CD4-positive, alpha-beta T cell treated with Interferon gamma for 1 hour (primary cell): ENCODE measurements around the gene SPRED2.

ENCODE experiments used
- DNase-seq: peaks from one replicate; pipeline ENCODE4 v3.0.0-alpha.2; 2020

SPRED2 gene

DNA sequence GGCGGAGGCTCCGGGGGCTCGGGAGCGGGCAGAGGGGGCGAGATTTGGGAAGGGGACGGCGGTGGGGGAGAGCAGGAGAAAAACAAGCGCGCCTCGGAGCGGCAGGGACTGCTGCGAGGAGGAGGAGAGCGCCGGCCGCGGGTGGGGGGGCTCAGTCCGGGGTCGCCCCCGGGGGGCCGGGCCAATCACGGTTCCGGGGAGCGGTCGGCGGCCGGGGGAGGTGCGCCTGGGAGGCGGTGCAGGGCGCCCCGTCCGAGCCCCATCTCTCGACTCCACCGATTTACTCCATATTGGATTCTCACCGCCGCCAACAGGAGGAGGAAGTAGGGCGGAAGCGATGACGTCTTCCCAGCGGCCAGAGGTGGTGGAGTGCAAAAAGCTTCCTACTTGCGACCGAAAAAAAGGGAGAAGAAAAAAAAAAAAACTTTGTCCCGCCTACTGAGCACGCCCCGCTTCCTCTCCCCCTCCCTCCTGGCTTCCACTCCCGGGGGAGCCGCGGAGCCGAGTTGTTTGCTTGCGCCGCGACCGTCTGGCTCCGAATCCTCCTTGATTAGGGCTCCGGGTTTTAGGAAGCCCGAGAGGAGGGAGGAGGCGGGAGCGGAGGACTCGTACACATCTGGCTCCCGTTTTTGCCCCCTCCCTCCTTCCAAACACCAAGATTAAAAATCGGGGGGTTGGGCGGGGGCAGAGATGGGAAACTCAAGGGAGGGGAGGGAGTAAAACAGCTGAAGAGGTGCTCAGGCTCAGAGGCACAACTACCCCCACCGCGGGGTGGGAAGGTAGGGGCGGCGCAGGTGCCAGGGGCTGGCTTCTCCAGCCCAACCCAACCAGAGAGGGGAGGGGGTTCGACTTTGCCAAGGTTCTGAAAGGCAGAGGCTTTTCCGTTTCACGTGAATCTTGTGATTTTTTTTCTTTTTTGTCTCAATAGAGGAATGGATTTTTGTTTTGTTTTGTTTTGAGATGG, at the start of gene SPRED2:
Gene SPRED2, minus strand, starts transcription at position 373 of the 964 bp plus-strand sequence. CDS start 612 bp downstream, outside the sequence.
- peak; percentile 81 for DNase-seq

DNA sequence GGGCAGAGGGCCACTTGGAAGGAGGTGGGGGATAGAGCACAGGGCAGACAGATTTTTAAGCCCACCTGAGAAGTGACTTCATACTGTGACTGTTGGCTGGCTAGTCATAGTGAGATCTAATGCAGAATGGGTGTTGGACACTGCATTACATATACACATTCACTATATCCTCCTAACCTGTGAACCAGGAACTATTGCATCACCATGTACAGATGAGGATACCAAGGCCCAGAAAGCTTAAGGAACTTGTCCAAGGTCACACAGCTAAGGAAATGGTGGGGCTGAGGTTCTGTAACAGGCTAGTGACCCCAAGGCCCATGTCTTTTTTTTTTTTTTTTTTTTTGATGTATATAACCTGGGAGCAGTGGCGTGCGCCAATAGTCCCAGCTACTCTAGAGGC, 49.6 kb upstream of the SPRED2 start:
- DNase-seq: no peak

DNA sequence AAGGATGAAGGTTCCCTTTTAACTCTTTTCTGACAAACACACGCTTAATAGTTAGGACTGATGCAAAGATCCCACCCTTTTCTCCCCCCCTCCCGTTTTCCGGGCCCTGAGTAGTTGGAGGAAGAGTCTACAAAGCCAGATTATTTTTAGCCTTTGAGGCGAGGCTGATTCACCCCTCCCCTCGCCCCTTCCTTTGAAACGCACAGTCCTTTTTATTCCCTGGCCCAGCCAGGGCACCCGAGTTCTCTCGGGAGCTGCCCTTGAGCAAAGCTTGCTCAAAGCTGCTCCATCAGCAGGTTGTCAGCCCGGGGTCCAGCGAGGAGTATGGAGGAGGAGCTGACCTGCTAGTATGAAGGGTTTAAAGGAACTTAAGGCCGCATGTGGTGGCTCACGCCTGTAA, 47.1 kb upstream of the SPRED2 start:
- DNase-seq: no peak

GRCh38 chr2:65478498-65479135, 46.2 kb upstream of the SPRED2 start:
- DNase-seq: no peak

DNA sequence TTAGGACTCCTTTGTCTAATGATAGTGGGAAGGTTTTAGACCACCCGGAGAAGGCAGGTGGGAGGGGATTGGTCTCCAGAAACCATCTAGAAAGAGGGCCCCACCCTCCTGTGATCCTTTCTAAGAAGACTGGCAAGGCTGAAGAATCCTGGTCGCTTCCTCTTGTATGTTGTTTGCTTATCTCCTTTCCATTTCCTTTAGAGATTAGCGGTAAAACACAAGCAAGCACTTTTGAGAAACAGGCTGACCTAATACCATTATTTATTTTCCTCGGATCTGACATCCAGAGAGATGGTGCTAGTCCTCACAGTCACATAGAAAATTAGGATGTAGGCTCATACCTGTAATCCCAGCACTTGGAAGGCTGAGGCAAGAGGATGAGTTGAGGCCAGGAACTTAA, 45.2 kb upstream of the SPRED2 start:
- DNase-seq: no peak

- no peak for DNase-seq
Observed at GRCh38 chr2:65476778-65477177, 44.4 kb upstream of the SPRED2 start.

- DNase-seq: no peak
Observed at GRCh38 chr2:65475000-65475399, 42.6 kb upstream of the SPRED2 start.

DNA sequence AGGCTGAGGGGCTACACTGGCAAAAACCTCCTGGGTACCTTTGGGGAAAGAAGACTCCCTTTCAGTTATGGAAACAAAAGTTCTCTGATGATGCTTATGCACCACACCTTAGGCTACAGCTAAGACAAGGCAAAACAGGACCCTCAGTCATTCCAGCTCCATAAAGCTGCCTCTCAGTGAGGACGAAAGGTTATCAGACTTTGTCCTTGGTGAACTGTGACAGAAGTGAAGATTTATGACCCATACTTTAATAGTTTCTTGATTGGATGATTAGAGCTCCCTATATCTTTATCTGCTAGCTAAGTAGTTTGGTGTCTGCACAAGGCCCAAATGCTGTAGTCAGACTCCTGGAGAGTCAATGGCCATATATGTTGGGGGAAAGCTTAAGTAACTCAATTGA, 40.6 kb upstream of the SPRED2 start:
- DNase-seq: no peak

DNA sequence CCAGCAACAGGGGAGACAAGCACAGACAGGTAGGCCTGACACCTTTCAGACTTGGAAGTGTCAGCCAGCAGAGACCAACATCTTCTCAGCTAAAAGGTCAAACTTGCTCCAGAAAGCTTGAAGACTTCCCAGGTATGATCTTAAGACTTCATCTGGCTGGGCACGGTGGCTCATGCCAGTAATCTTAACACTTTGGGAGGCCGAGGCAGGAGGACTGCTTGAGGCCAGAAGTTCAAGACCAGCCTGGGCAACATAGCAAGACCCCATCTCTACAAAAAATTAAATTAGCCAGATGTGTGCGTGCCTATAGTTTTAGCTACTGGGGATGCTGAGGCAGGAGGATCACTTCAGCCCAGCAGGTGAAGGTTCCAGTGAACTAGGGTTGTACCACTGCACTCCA, 39.0 kb upstream of the SPRED2 start:
- DNase-seq: no peak

GRCh38 chr2:65466551-65466950, 34.2 kb upstream of the SPRED2 start:
- DNase-seq: no peak

DNA sequence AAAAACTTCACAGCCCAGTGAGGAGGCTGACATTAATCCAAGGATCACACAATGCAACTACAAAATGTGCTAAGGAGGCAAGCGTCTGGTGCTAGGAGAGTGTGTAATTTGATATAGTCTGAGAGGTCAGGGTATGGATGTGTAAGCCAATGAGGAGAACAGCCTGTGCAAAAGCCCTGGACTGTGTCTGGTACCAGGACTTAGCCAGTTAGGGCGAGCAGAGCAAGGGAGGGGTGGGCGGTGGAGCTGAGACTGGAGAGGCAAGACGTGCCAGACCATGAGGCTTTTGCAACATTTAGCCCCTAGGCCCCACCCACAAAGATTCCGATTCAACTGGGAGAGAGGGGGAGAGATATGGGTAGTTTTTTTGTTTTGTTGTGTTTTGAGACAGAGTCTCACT, 33.5 kb upstream of the SPRED2 start:
- no peak for DNase-seq

GRCh38 chr2:65465124-65465523, 32.7 kb upstream of the SPRED2 start:
- no peak for DNase-seq

- no peak for DNase-seq
Observed at GRCh38 chr2:65464604-65465003, 32.2 kb upstream of the SPRED2 start.

GRCh38 chr2:65458999-65459398, 26.6 kb upstream of the SPRED2 start:
- DNase-seq: no peak

- DNase-seq: no peak
Observed at GRCh38 chr2:65456886-65457285, 24.5 kb upstream of the SPRED2 start.

- DNase-seq: no peak
Observed at GRCh38 chr2:65456064-65456463, 23.7 kb upstream of the SPRED2 start.

GRCh38 chr2:65453916-65454315, 21.5 kb upstream of the SPRED2 start:
- DNase-seq: no peak

DNA sequence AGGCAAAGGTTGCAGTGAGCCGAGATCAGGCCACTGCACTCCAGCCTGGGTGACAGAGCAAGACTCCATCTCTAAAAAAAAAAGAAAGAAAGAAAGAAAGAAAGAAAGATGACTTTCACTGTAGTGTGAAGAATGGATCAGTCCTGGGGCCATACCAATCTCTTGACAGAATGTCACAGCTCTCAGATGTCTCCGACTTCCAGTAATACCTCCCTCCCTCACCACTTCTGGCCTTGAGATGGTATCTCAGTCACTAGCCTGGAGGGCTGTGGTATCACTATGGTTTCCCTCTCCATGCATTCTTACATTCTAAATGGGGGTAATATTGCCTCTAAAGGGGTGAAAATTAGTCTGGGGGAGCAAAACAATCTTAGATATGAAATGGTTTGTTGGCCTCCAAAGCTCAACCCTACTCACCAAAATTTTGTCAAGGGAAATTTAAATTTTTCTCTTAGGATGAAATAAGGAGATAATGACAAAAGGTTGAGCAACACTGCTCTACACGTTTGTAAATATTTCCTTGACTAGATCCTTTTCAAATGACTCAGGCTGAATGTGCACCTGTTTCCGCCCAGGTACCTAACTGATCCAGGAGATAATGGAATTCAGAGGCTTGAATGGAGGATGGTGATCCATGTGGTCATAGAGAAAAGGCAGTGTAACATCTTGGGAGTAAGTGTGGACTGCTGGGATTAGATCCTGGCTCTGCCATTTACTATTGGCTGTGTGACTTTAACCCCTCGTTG, 19.9 kb upstream of the SPRED2 start:
- DNase-seq: no peak

GRCh38 chr2:65450810-65451209, 18.4 kb upstream of the SPRED2 start:
- DNase-seq: no peak

- no peak for DNase-seq
Observed at GRCh38 chr2:65450393-65450792, 18.0 kb upstream of the SPRED2 start.

- no peak for DNase-seq
Observed at GRCh38 chr2:65443509-65444186, 11.2 kb upstream of the SPRED2 start.

DNA sequence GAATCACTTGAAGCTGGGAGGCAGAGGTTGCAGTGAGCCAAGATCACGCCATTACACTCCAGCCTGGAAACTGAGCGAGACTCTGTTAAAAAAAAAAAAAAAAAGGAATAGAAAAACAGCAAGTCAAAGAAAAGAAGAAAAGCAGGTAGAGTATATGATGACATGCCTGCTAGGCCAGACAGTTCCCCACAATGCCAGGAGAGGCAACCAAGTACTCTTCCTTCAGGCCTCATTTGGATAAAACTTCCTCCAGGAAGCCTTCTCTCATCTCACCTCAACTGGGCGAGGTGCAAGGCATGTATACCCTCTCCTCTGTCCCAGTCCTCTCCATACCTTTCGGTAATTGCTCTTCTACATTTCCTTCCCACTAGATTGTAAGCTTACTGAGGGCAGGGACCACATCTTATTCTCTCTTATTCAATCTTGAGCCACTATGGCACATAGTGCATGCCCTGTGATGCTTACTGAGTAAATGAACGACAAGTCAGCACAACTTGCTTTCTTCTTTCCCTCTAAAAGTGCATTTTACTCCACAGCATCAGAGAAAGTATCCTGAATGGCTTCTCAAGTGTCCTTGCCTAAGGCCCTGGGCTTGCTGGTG, 10.1 kb upstream of the SPRED2 start:
- DNase-seq: no peak
